GM11168 (cell line): Measurements from ENCODE around the gene C1QTNF3.

Experiments used
- in situ Hi-C: fragments of 300-500 bp; cut with MboI; formaldehyde crosslinking; loops from one replicate; pipeline ENCODE4 v1.12.0; 2022; ENCODE audit warnings: low sequenced_read_pairs; ENCODE audit not compliant: unreplicated experiment

C1QTNF3 gene

DNA sequence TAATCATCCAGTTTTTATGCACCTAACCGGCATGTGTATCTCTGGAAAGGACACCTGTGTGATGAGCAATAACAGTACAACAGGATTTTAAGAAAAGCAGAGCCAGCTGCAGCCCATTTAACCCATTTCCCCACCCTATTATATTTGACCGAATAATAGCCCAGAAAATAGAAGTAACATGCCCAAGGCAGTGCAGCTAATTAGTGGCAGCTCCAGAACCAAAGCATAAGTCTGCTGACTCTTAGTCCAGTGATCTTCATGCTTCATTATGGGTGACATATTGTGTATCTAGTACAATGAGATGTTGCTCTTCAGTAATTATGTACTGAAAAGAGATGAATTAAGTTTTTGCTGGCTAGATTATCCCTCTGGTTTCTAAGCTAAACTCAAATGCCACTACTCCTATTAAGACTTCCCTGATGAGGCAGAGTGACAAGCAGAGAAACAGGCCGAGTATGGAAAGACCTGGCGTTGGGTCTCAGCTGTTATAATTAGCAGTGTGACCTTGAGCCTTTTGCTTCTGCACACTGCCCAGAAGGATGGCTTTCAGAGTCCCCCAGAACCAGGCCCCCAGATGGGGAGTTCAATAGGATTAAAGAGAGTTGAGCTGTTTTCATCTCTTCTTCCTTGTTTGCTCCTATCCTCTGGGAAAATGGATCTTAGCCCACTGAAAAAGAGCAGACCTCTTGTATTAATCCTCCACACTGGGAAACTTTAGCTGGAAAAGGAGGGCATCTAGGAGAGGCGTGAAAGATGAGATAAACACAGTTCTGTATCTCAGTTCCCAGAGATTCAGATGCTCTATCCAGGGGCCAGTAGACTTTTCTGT lies 10.8 kb upstream of the C1QTNF3 start:
- in situ Hi-C loops = no loop called here

DNA sequence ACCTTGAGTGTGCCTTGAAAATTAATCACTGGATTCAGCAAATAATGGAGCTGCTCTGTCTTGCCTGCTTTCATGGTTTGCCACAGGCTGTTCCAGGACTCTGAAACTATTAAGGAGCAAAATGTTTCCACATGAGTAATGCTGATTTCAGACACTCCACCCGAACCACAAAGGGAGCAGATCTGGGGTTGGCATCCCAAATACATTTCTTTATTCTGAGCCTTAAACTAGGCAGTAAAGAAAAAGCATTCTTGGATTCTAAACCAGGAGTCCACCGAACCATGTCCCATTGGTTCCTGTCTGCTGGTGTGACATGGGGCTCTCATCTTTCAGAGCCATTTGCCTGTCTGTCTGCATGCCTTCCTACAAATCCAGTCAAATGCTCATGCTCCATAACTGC lies 10.1 kb upstream of the C1QTNF3 start:
- in situ Hi-C loops = no loop called here

DNA sequence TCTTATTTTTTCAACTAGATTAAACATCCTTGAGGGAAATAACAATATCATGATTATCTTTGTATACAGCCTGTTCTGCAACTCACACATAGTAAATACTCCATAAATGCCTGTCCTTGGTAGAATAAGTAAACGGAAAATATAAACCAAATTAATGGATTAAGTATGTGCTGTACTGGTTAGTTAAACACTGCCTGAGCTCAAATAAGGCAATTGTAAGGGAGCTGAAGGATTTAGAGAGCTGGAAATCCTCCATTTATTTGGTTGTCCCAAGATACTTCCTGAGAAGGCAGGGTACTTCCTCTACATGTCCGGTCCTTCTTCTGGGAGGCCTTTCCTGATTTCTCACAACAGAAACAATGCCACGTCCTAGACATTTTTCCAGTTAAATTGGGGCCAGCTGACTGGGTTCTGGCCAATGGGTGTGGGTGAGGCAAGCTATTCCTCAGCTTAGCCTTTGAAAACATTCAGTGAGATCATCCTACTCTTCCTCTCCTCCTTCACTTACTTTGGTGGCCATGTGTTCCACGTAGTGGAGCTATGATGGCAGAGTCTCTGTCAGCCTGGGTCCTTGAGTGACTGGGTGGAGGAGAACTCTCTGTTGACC lies 8.5 kb upstream of the C1QTNF3 start:
- in situ Hi-C loops = no loop called here

DNA sequence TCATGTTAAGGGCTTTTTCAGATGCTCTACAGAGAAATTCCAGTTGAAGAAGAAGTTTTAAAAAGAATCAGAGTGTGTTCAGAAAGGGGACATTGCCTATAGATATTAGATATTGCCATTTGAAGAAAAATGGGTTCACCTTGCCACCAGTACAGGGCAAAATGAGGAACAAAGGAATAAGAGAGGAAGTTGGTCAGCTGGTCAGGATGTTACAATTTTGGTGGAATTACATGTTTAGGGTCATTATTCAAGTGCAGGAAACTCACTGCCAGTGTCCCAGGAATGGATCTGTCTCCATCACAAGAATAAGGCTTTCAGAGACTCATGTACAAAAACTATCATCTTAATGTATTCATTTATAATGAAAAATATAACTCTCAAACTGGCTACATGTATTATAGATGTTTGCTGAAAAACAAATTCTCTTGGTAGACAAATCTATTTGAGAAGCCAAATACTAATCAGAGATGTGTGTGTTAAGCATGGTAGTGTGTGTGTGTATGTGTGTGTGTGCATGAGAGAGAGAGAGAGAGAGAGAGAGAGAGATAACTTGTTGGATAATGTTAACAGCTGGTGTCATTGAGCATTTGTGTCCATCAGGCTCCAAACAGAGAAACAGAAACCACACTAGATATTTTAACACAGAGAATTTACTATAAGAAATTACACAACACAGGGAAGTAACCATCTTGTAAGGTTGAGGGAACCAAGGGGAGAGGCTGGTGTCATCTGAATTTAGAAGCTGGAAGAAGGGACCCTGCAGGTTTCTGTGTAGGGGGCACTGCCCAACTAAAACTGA lies 5.0 kb upstream of the C1QTNF3 start:
- in situ Hi-C loops = loop anchor here (10.0 kb wide), 1 partner anchor 147 kb away; no protein-coding TSS in a partner anchor

DNA sequence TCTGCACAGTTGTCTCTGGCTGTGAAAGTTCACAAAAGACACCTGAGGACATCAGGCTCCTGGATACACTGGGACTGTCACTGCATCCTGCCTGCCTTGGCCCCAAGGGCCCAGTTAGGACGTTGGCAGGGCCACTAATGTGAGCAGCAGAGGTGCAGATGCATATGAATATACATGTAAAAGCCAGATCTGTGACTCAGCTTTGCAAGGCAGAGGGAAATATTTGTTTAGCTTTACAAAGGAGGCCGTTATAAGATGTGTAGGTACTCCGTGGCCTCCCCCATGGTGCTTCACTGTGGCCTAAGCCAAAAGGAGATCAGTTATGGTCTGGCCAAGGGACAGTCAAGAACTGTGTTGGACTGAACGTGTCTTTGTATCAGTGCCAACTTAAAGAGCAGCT lies 4.1 kb upstream of the C1QTNF3 start:
- in situ Hi-C loops = loop anchor here (10.0 kb wide), 1 partner anchor 148 kb away; no protein-coding TSS in a partner anchor

DNA sequence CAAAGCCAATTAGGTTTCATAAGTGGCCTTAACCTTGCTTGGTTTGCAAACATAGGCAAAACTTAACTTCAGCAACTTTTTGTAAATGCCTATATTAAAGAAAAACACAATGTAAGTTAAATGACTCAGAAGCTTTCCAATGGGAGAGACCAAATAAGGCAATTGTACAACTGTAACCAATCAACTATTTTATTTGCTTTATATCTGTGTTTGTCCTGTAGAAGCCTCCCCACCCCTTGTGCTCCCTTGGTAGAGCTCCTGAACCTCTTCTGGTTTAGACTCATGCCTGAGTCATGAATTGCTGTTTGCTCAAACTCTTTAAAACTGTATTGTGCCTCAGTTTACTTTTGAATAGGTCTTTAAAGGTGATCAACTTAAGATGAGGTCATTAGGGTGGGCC lies 3.0 kb upstream of the C1QTNF3 start:
- in situ Hi-C loops = loop anchor here (10.0 kb wide), 1 partner anchor 149 kb away; no protein-coding TSS in a partner anchor

DNA sequence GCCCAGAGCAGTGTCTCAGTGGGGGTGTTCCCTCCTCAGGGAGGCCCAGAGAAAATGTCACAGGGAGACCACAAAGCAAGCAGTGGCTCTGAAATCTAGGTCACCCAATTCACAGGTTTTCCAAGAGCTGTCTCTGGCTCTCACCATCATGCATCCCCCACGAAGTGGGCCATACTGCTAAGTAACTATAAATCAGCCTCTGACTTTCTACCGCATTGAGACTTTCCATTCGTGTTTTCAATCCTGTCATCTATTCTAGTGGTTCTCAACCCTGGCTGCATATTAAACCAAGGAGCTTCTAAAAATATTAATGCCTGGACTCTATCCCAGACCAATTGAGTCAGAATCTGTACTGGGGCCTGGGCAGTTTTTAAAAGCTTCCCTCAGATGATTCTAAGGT lies 2.0 kb upstream of the C1QTNF3 start:
- in situ Hi-C loops = loop anchor here (10.0 kb wide), 1 partner anchor 150 kb away; no protein-coding TSS in a partner anchor

DNA sequence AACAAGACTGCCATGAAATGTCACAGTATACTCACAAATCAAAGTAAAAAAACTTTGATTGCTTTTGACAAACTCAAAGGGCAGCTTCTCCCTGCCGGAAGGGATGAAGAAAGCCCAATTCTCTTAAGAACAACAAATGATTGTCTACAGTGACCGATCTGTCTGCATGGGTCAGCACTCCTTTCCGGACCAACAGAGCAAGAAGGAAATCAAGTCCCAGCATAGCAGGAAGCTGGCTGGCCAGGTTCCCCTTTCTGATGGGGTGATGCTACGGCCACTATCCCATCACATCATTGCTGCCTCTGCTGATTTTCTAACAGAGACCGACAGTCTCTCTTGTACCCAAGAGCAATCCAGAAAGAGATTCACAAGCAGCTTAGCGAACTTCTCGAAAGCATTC lies 692 bp downstream of the C1QTNF3 start:
- in situ Hi-C loops = loop anchor here (10.0 kb wide), 1 partner anchor 152 kb away; no protein-coding TSS in a partner anchor

DNA sequence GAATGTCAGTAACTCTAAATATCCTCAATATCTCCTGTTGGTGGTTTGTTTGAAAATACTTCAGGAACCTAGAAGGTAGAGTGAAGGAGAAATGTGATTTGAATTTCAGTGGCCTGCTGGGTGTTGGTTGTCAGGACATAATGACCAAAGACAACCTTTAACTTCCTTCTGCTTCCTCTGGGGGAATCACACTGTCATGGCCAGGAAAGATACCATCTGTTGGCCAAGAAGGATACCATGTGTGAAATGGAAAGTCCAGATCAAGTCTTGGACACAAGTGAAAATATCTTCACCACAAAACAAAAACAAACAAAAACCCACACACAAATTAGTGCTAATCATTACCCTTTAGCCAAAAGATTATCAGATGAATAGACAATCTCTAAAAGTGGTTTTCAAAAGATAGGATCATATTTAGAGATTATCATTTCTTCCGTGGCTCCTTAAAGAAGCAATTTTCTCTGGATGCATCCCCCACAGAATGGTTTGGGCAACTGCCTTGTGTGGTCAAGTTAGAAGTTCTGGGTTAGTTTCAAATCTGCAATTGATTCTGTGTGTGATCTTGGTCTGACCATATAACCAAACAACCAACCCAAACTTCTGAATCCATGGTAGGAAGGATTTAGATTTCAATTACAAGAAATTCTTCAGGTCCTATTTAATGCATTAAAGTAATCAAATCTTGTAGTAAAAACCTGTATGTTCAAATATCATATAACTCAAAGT lies 1.6 kb downstream of the C1QTNF3 start:
- in situ Hi-C loops = loop anchor here (10.0 kb wide), 1 partner anchor 153 kb away; no protein-coding TSS in a partner anchor

DNA sequence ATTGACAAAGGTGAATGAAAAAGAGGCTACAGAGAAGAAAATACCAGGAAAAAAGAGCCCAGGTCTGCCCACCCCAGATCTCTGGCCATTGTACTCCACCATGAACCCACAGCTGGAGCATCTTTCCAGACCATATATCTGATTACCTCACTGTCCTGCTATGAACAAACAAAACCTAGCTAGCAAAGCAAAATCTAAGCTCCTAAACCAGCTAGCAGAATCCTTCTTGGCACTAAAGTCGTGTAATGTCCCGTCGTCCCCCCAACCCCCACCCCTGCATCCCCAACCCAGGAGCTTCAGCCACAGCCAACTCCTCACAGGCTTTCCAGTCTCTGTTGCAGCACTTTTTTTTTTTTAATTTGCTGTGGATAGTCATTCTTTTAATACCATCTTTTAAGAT lies 2.5 kb downstream of the C1QTNF3 start:
- in situ Hi-C loops = loop anchor here (10.0 kb wide), 1 partner anchor 154 kb away; no protein-coding TSS in a partner anchor

DNA sequence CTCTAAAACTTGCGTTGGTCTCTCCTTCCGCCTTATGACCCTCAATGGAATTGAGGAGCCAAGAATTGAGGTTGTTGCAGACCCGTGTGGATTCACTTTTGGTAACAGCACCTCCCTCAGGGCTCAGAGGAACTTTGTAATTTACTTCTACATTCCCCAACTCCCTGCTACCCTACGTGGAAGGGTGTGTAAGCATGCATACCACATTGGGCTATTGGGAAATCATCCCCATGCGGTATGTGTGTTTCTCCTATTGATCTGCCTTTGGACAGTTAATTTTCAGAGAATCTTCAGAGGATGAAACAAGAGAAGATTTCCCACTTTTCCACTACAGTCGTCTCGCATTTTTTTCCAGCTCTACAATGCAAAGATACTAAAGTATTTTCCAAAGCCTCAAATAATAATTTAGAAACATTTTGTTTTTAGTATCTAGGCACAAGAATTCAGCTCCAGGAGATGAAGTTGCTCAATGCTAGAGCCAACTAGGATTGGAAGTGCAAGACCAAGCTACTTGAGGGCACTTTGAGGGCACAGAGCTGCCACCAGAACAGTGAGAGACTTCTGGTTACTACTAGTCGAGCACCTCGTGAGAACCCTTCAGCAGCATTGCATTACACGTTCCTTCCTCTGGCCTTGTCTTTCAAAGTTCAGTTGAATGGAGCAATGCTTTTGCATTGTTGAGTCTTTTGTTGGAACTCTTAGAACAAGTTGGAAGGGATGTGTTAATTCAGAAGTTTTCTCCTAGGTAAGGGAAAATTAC lies 3.4 kb downstream of the C1QTNF3 start:
- in situ Hi-C loops = loop anchor here (10.0 kb wide), 1 partner anchor 155 kb away; no protein-coding TSS in a partner anchor

DNA sequence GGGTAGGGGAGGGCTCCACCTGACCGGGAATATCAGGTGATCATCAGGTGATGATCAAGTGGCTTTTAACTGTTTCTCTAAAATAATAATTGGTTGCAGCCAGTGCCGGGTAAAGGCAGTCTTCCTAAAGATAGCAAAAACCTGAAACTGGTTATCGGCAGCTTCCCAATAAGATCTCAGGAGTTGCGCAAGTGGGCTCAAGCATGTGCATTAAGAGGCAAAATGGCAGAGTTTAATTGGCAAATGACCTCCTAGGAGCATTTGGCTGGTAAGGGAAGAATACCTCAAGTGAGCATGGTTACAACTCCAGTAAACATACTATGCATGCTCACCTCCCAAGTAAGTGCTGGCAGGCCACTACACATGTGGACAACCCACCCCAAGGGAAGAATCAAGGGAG lies 4.2 kb downstream of the C1QTNF3 start:
- in situ Hi-C loops = no loop called here

DNA sequence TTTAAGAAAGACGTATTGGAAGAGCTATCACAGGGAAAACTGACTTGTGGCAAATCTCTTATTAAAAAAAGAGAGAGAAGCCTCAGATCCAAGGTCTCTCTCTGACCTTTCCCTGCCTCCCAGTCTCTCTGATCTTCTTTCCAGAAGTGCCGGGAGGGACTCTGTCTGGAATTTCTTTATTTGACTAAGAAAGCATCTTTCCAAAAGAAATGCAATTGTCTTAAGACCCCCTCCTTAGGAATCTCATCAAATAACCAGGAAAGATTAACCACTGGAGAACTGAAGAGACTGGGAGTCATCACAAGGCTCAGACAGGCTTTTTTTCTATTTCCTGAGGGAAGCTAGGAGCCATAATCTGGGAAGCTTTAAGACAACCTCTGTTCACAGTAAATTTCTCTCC lies 4.6 kb downstream of the C1QTNF3 start:
- in situ Hi-C loops = no loop called here

DNA sequence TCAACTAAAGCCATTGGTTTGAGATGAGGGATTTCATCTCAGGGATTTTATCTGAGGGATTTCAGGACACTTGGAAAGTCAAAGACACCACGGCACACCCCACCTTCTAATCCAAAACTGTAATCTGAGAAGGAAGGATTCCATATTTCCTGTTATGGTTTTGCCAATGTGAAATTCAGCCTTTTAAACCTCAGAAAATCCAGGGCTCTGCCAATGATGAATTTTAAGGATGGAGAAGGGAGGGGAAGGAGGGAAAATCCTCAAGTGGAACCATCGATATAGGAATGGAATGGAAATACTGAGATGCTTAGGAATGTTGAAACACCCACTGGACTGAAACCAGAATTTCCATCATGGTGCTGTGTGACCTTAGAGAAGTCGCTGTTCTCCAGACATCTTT lies 5.3 kb downstream of the C1QTNF3 start:
- in situ Hi-C loops = no loop called here

DNA sequence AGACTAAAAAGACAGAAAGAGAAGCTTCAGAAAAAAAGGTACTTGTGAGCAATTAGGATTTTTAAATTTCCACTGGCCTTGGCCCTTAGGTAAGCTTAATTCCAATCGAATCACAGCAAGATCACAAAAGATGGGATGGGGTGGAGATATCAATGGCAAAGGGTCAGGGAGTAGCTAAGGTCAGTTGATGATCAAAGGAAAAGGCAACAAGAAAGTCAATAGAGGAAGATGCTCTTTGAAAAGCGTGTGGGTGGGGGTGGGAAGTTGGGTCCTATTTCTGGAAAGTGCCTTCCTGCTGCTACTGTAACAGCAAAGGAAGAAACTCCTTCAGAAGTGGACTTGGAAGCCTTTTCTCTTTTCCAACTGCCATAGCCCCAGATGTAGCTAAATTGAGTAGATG lies 7.3 kb downstream of the C1QTNF3 start:
- in situ Hi-C loops = no loop called here

DNA sequence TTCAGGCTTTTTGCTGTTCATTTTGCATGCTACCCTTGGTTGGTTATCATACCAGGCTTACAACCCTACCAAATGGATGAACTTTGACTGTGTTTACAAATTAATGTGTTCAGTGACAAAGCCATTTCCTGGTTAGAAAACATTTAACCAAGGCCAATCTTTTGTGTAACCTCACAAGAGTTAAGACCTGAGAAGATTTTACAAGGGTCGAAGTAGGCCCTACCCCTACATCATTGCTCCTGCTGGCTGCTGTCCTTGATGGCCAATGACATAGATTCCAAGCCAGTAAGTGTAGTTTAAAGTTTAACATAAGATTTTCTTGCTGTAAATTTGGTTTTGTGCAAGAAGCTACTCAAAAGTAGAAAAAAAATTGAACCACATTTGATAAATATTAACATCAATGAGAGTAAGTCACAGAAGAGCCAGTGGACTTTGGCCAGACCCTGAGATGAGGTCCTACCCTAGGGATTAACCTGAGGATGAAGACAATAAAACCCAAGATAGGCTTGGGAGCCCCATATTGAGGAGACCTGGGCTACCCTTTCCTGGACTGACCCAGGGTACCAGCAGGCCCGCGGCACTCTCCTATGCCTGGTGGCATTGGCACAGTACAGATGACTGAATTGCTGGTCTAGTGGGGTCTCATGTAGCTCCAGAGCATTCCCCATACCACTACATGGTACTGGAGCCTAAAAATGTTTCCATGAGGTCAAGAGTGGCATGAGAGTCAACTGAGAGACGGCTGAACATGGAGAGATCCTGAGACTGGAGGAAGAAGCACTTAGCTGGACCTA lies 8.3 kb downstream of the C1QTNF3 start:
- in situ Hi-C loops = no loop called here

DNA sequence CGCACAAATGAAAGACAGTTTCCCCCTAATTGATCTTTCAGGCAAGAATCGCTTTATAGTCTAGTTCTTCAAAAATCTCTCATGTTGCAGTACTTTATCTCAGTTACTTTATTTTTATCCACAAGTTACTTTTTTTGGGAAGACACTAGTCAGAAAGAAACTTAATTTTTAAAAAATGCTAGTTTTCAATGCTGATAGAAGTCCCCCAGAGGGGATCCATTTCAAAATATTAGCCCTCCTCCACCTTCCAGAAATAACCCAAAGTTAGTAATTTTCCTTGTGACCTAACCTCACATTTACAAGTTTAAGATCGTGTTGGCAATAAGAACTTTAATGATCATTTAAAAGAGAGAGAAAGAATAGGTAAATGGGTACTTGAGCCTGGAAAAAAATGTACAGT lies 11.0 kb downstream of the C1QTNF3 start:
- in situ Hi-C loops = no loop called here

DNA sequence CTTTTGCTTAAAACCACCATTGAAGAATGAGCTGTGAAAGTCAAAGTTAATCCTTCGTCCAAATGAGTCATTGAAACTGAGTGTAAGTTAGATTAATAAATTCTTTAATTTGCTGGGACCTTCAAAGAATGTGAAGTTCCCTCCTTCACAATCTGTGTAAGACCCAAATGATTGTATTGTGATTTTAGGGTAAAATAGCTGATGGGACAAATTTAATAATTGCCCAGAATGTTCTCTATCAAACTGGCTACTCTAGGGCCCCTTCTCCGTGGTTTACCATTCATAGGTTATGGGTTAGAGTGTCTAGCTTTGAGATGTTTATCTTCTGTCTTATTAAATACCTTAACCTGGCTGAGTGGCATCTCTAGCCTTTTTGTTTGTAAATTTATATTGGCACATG lies 11.9 kb downstream of the C1QTNF3 start:
- in situ Hi-C loops = no loop called here
